GM12878 (cell line): Measurements from ENCODE around the gene ZBED4. TPM values are rescaled to one million over a fixed set of nuclear protein-coding genes. Genes with fewer than 3 reads are reported as not detected.

Experiments
- ATAC-seq: fragments of 200-7000 bp; cut with Tn5 transposase; 3 replicates; pipeline ENCODE4 v1.9.1; 2020; ENCODE audit warnings: mild to moderate bottlenecking, moderate library complexity
- BruUV-seq: library from RNA; stranded (reverse); fragments of 400-500 nt; replicated peaks from 2 replicates; lab custom pipeline; 2021; lab: Mats Ljungman, UMichigan
- CTCF ChIA-PET: fragments of 300-600 bp; sonication (Branson Sonifier 250); formaldehyde crosslinking; extraction: SDS; loops from one replicate; lab custom pipeline; 2021; ENCODE audit warnings: inconsistent platforms; lab: Yijun Ruan, JAX
- POLR2A ChIA-PET: fragments of 350-600 bp; formaldehyde crosslinking; extraction: SDS; loops from one replicate; lab custom pipeline; 2021; ENCODE audit warnings: inconsistent platforms; lab: Charles Lee
- RAD21 ChIA-PET: fragments of 300-600 bp; sonication (Branson Sonifier 250); formaldehyde crosslinking; loops from one replicate; lab custom pipeline; 2023; ENCODE audit warnings: antibody characterized with exemption; ENCODE audit not compliant: unreplicated experiment; lab: Charles Lee
- SMC1A ChIA-PET: fragments of 300-600 bp; sonication (Branson Sonifier 250); formaldehyde crosslinking; loops from one replicate; lab custom pipeline; 2023; ENCODE audit not compliant: unreplicated experiment, uncharacterized antibody; lab: Charles Lee
- DNase-seq: peaks from one replicate; pipeline ENCODE4 v3.0.0-alpha.2; 2011; ENCODE audit warnings: low read depth, low spot score
- FAIRE-seq: peaks from 3 replicates; lab custom pipeline; 2011; peaks lifted over from hg19 to GRCh38; lab: Jason Lieb, UNC
- H2AFZ ChIP-seq: 2 replicates; pipeline ENCODE4 v1.6.0; 2011; ENCODE audit warnings: low read depth, low read length, control low read depth; ENCODE audit not compliant: control insufficient read depth
- H3K27ac ChIP-seq: 2 replicates; pipeline ENCODE4 v1.5.1; 2011; ENCODE audit warnings: control low read depth; ENCODE audit not compliant: control insufficient read depth, insufficient read depth
- H3K27me3 ChIP-seq, 2 experiments: replicated peaks in 1 of 2; 2 replicates each; pipeline versions ENCODE4 v1.6.0 to v1.6.1; 2011; ENCODE audit warnings: low read length in 1 of 2; ENCODE audit not compliant: control insufficient read depth in 2 of 2, insufficient read depth in 2 of 2
- H3K36me3 ChIP-seq, 2 experiments: 2 replicates each; pipeline ENCODE4 v1.5.1; 2011; ENCODE audit warnings: low read length in 1 of 2; ENCODE audit not compliant: control insufficient read depth in 2 of 2, insufficient read depth in 2 of 2
- H3K4me1 ChIP-seq: 2 replicates; pipeline ENCODE4 v1.6.1; 2011; ENCODE audit warnings: mild to moderate bottlenecking, low read length, moderate library complexity, mixed read lengths; ENCODE audit not compliant: control insufficient read depth, insufficient read depth
- H3K4me2 ChIP-seq: 2 replicates; pipeline ENCODE4 v1.6.0; 2011; ENCODE audit warnings: control low read depth; ENCODE audit not compliant: control insufficient read depth, insufficient read depth
- H3K4me3 ChIP-seq: fragments of 200-600 bp; sonication (generic); 2 replicates; pipeline ENCODE4 v1.5.1; 2016
- H3K79me2 ChIP-seq: 2 replicates; pipeline ENCODE4 v1.6.0; 2011; ENCODE audit warnings: low read length; ENCODE audit not compliant: control insufficient read depth, insufficient read depth
- H3K9ac ChIP-seq: 2 replicates; pipeline ENCODE4 v1.8.0; 2011; ENCODE audit warnings: low read length, control low read depth, mixed read lengths; ENCODE audit not compliant: control insufficient read depth, insufficient read depth
- H3K9me3 ChIP-seq: replicated peaks from 3 replicates; pipeline ENCODE4 v1.5.1; 2011; ENCODE audit warnings: mild to moderate bottlenecking, low read length; ENCODE audit not compliant: control insufficient read depth, insufficient read depth
- H4K20me1 ChIP-seq: 2 replicates; pipeline ENCODE4 v1.6.0; 2011; ENCODE audit not compliant: control insufficient read depth, insufficient read depth
- BMI1 ChIP-seq: fragments of 450-650 bp; IDR thresholded peaks from 2 replicates; pipeline ENCODE4 v1.6.1; 2016; ENCODE audit warnings: mild to moderate bottlenecking, moderate library complexity, borderline replicate concordance
- CEBPB ChIP-seq, 2 experiments: fragments of 150-350 bp in 1 of 2; IDR thresholded peaks; 2 replicates each; pipeline ENCODE4 v1.6.1; 2012 to 2014; ENCODE audit warnings: low read depth in 2 of 2, low read length in 2 of 2, borderline replicate concordance in 1 of 2, inconsistent platforms in 1 of 2
- CHD2 ChIP-seq: IDR thresholded peaks from 2 replicates; pipeline ENCODE4 v1.6.1; 2011; ENCODE audit warnings: low read depth, low read length, improper control_type of control experiment, borderline replicate concordance
- EGR1 ChIP-seq, 2 experiments: IDR thresholded peaks; 1 replicate in 1 of 2; 2 replicates in 1 of 2; pipeline ENCODE4 v1.6.1; 2011 to 2012; ENCODE audit warnings: low read depth in 2 of 2, low read length in 2 of 2, borderline replicate concordance in 1 of 2, mild to moderate bottlenecking in 1 of 2, moderate library complexity in 1 of 2
- IRF4 ChIP-seq: IDR thresholded peaks from 2 replicates; pipeline ENCODE4 v1.6.1; 2011; ENCODE audit warnings: low read depth, low read length
- KLF5 ChIP-seq: fragments of 450-650 bp; IDR thresholded peaks from 2 replicates; pipeline ENCODE4 v1.6.1; 2014; ENCODE audit warnings: mild to moderate bottlenecking; ENCODE audit not compliant: partially characterized antibody
- MEF2B ChIP-seq: fragments of 450-650 bp; IDR thresholded peaks from 2 replicates; pipeline ENCODE4 v1.6.1; 2018; ENCODE audit warnings: mild to moderate bottlenecking, moderate library complexity; ENCODE audit not compliant: partially characterized antibody, poor library complexity, severe bottlenecking
- NFIC ChIP-seq: IDR thresholded peaks from 2 replicates; pipeline ENCODE4 v1.6.1; 2012; ENCODE audit warnings: low read depth, mild to moderate bottlenecking, inconsistent platforms, low read length, moderate library complexity
- PML ChIP-seq: IDR thresholded peaks from 2 replicates; pipeline ENCODE4 v1.6.1; 2012; ENCODE audit warnings: low read length, inconsistent platforms
- POLR2A ChIP-seq: IDR thresholded peaks from 2 replicates; pipeline ENCODE4 v1.6.1; 2011; ENCODE audit warnings: low read depth, mild to moderate bottlenecking, low read length
- RAD21 ChIP-seq: IDR thresholded peaks from 2 replicates; pipeline ENCODE4 v1.6.1; 2011; ENCODE audit warnings: mild to moderate bottlenecking, low read depth, low read length, moderate library complexity; ENCODE audit not compliant: insufficient read depth
- RBBP5 ChIP-seq: fragments of 200-600 bp; sonication (generic); conservative IDR thresholded peaks from 2 replicates; pipeline ENCODE4 v1.6.1; 2016
- SMARCA5 ChIP-seq: fragments of 450-650 bp; IDR thresholded peaks from 2 replicates; pipeline ENCODE4 v1.6.1; 2017; ENCODE audit warnings: mild to moderate bottlenecking
- SUPT20H ChIP-seq: IDR thresholded peaks from 2 replicates; pipeline ENCODE4 v1.6.1; 2011; ENCODE audit warnings: low read depth, mild to moderate bottlenecking, low read length, moderate library complexity, borderline replicate concordance; ENCODE audit not compliant: control insufficient read depth
- TAF1 ChIP-seq: IDR thresholded peaks from 2 replicates; pipeline ENCODE4 v1.6.1; 2011; ENCODE audit warnings: mild to moderate bottlenecking, low read depth, low read length, borderline replicate concordance
- ZZZ3 ChIP-seq: IDR thresholded peaks from 2 replicates; pipeline ENCODE4 v1.6.1; 2011; ENCODE audit warnings: low read depth; ENCODE audit not compliant: control insufficient read depth, insufficient read length
- WGBS: methylation state at CpG from one replicate; pipeline ENCODE4 v1.1.6; 2016; ENCODE audit warnings: low lambda C conversion rate; ENCODE audit not compliant: insufficient replicate concordance, insufficient coverage; ENCODE audit errors: missing lambda C conversion rate; 5-methylcytosine and 5-hydroxymethylcytosine counted together
- in situ Hi-C: fragments of 300-500 bp; cut with MboI; formaldehyde crosslinking; loops from 9 replicates; pipeline ENCODE4 v1.14.3; 2018; ENCODE audit warnings: mixed read lengths
- intact Hi-C: fragments of 100-400 bp; cut with micrococcal nuclease; formaldehyde crosslinking; loops from one replicate; pipeline ENCODE4 v1.14.2; 2022; ENCODE audit not compliant: unreplicated experiment
- polyA plus RNA-seq, 11 experiments: library from polyadenylated mRNA; depleted of rRNA in 4 of 11; unstranded in 6 of 11; stranded (reverse) in 5 of 11; fragments of >200 nt; fragmentation: Nextera tagmentation in 4 of 11; fragmentation: Illumina TruSeq in 1 of 11; extraction: Ambion mirVana in 4 of 11; extraction: Trizol in 1 of 11; gene quantifications; 1 replicate in 1 of 11; 2 replicates in 10 of 11; pipeline versions ENCODE4 v1.2.1 to v1.2.3, GENCODE V29; 2011 to 2016; ENCODE audit warnings: inconsistent platforms in 2 of 11, missing spikeins in 2 of 11, low read depth in 1 of 11
- total RNA-seq, 4 experiments: library from RNA; depleted of rRNA in 3 of 4; stranded (reverse); fragments of >200 nt in 3 of 4; fragmentation: Illumina TruSeq in 1 of 4; extraction: Trizol in 1 of 4; gene quantifications; 2 replicates each; pipeline versions ENCODE4 v1.2.1 to v1.2.3, GENCODE V29; 2013 to 2021
- TF ChIP-seq, protein P1 (sequence below): fragments of 450-650 bp; conservative IDR thresholded peaks from 2 replicates; pipeline ENCODE4 v1.6.1; 2017; ENCODE audit warnings: mild to moderate bottlenecking, moderate library complexity
- TF ChIP-seq, protein P2 (sequence below): IDR thresholded peaks from 2 replicates; pipeline ENCODE4 v1.6.1; 2011; ENCODE audit warnings: low read depth, mild to moderate bottlenecking, low read length, moderate library complexity, borderline replicate concordance; ENCODE audit errors: extremely low read depth
- TF ChIP-seq, protein P3 (sequence below): fragments of 450-650 bp; IDR thresholded peaks from 2 replicates; pipeline ENCODE4 v1.6.1; 2017; ENCODE audit warnings: mild to moderate bottlenecking, low read depth, inconsistent platforms; ENCODE audit not compliant: poor library complexity, severe bottlenecking

ZBED4 gene
- total and polyA plus RNA-seq, 10 of the 15 experiments (the other 5 are each of a cell fraction or from before 2014, with no cell fraction given) = 2.3 to 21.6 (median 12.8) TPM

DNA sequence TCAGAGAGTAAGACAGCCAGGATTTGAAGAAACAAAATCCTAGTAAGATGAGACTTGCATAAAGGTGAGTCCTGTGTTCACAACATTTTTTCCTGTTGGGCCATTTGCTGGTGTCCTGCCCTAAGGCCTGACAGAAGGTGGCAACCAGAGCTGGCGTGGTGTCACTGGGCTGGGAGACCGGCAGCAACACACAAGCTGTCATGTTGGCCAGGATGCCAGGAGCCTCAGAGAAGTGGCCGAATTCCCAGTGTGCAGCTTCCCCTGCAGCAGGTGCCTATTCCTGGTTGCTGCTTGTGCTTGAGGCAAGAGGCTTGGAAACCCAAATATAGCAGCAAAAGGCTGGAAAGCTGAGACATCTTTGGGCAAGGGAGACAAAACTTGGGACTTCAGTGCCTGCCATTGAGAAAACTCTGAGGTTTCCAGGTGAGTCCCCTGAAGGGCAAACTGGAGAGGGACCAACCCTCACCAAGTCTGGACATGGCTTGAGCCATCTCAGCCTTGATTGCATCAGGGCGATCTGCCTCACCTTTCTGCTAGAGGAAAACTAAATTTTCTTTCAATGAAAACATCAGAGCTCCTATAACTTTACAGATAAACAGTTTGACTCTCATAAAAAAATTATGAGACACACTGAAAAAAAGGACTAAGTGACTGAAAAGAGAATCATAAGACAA is 38.7 kb downstream of the ZBED4 start (continued):
- TF ChIP-seq POLR2A (no peak; the same call in 1 of the 2 replicates), NFIC (no peak)
- TF ChIP-seq, protein P1, sequence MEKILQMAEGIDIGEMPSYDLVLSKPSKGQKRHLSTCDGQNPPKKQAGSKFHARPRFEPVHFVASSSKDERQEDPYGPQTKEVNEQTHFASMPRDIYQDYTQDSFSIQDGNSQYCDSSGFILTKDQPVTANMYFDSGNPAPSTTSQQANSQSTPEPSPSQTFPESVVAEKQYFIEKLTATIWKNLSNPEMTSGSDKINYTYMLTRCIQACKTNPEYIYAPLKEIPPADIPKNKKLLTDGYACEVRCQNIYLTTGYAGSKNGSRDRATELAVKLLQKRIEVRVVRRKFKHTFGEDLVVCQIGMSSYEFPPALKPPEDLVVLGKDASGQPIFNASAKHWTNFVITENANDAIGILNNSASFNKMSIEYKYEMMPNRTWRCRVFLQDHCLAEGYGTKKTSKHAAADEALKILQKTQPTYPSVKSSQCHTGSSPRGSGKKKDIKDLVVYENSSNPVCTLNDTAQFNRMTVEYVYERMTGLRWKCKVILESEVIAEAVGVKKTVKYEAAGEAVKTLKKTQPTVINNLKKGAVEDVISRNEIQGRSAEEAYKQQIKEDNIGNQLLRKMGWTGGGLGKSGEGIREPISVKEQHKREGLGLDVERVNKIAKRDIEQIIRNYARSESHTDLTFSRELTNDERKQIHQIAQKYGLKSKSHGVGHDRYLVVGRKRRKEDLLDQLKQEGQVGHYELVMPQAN = no peak
- TF ChIP-seq, all 136 proteins: peak for 0

DNA sequence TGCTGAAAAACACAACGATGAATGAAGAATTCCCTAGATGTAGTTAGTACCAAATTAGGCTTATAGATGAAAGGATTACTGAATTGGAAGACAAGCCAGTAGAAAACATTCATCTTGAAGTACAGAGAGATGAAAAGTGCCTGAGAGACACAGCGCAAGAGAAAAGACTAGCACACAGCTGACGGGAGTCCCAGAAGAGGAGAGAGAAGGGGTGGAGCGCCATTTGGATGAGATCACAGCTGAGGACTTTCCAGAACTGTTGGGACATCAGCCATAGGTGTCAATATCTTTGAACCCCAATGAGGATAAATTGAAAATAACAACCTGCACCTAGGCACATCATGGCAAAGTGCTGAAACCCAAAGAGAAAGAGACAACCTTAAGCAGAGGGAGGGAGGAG is 39.4 kb downstream of the ZBED4 start:
- 82% methylated on average over 4 of the region's 4 CpGs for WGBS
- Histone ChIP-seq H3K4me3 (no peak overlapping the region), H3K27me3 (no peaks in the 10 kb centered on the region), H4K20me1 (no peaks in the 10 kb centered on the region), H3K79me2 (no peaks in the 10 kb centered on the region), H3K4me2 (no peak overlapping the region), H3K36me3 (peaks cover 7 to 26% of the 10 kb centered on the region in 2 experiments), H3K27ac (no peak overlapping the region), H3K9me3 (peaks cover 2% of the 10 kb centered on the region; the same call in 1 of the 3 replicates), H3K4me1 (no peaks in the 10 kb centered on the region), H2AFZ (no peak overlapping the region), H3K9ac (no peak overlapping the region)
- POLR2A ChIA-PET = no interaction called here
- no peak for ATAC-seq
- no TSS peak for BruUV-seq
- no peak for FAIRE-seq
- RAD21 ChIA-PET = no interaction called here
- in situ Hi-C loops (no loop called here), intact Hi-C loops (no loop called here)
- SMC1A ChIA-PET = interaction anchor here (1.0 kb wide), 1 partner anchor 22 kb away, joined by 3 read pairs; no protein-coding TSS in a partner anchor
- CTCF ChIA-PET = no interaction called here
- DNase-seq = no peak
- TF ChIP-seq, protein P2, sequence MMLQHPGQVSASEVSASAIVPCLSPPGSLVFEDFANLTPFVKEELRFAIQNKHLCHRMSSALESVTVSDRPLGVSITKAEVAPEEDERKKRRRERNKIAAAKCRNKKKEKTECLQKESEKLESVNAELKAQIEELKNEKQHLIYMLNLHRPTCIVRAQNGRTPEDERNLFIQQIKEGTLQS = no peak
- TF ChIP-seq CHD2 = no peak
- no peak for TF ChIP-seq BMI1
- TF ChIP-seq RAD21 = no peak
- no peak for TF ChIP-seq ZZZ3
- TF ChIP-seq PML = no peak
- TF ChIP-seq RBBP5 = no peak
- TF ChIP-seq CEBPB (IDR thresholded peaks at IDR 0.05; ENCODE audit: borderline replicate concordance in 1 of 2, low read depth in 2 of 2, low read length in 2 of 2) = no peak
- TF ChIP-seq MEF2B = no peak
- TF ChIP-seq KLF5 = no peak
- no peak for TF ChIP-seq SUPT20H
- TF ChIP-seq EGR1 (IDR thresholded peaks at IDR 0.05; ENCODE audit: borderline replicate concordance in 1 of 2, low read depth in 2 of 2, low read length in 2 of 2) = no peak
- no peak for TF ChIP-seq SMARCA5
- TF ChIP-seq, protein P3, sequence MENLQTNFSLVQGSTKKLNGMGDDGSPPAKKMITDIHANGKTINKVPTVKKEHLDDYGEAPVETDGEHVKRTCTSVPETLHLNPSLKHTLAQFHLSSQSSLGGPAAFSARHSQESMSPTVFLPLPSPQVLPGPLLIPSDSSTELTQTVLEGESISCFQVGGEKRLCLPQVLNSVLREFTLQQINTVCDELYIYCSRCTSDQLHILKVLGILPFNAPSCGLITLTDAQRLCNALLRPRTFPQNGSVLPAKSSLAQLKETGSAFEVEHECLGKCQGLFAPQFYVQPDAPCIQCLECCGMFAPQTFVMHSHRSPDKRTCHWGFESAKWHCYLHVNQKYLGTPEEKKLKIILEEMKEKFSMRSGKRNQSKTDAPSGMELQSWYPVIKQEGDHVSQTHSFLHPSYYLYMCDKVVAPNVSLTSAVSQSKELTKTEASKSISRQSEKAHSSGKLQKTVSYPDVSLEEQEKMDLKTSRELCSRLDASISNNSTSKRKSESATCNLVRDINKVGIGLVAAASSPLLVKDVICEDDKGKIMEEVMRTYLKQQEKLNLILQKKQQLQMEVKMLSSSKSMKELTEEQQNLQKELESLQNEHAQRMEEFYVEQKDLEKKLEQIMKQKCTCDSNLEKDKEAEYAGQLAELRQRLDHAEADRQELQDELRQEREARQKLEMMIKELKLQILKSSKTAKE = no peak
- TF ChIP-seq NFIC = no peak
- no peak for TF ChIP-seq TAF1
- no peak for TF ChIP-seq IRF4
